ENCODE measurements around the gene DNPEP.

Gene DNPEP

GRCh38 chr2:219387306-219388120 is at the start of gene DNPEP:
Gene DNPEP, minus strand, starts transcription at chr2:219387912. Its CDS starts 118 bp downstream, at chr2:219387794.
- peak; percentile 88 for DNase-seq
- in situ Hi-C loops (cut with HindIII; ENCODE audit: low pct_ligation_motif_present, low pct_unique_long_range_greater_than_20kb, low sequenced_read_pairs) = no loop called here

GRCh38 chr2:219437141-219437540 is 49.4 kb upstream of the DNPEP start:
- no peak for DNase-seq
- in situ Hi-C loops (cut with HindIII; ENCODE audit: low pct_ligation_motif_present, low pct_unique_long_range_greater_than_20kb, low sequenced_read_pairs) = no loop called here

GRCh38 chr2:219436491-219436890 is 48.8 kb upstream of the DNPEP start:
- DNase-seq = no peak
- in situ Hi-C loops (cut with HindIII; ENCODE audit: low pct_ligation_motif_present, low pct_unique_long_range_greater_than_20kb, low sequenced_read_pairs) = no loop called here

- in situ Hi-C loops (cut with HindIII; ENCODE audit: low pct_ligation_motif_present, low pct_unique_long_range_greater_than_20kb, low sequenced_read_pairs) = no loop called here
These were observed 48.0 kb upstream of the DNPEP start for GRCh38 chr2:219435701-219436100.

GRCh38 chr2:219434718-219435525 is 47.2 kb upstream of the DNPEP start, which contains the start of gene SPEG:
Gene SPEG, plus strand, starts transcription at chr2:219434843. Its CDS starts 135 bp downstream, at chr2:219434978.
- in situ Hi-C loops (cut with HindIII; ENCODE audit: low pct_ligation_motif_present, low pct_unique_long_range_greater_than_20kb, low sequenced_read_pairs) = no loop called here
- DNase-seq = no peak

More at GRCh38 chr2:219435701-219436100, 48.0 kb upstream of the DNPEP start:
- no peak for DNase-seq

GRCh38 chr2:219434468-219434717 is 46.7 kb upstream of the DNPEP start:
- no peak for DNase-seq
- in situ Hi-C loops (cut with HindIII; ENCODE audit: low pct_ligation_motif_present, low pct_unique_long_range_greater_than_20kb, low sequenced_read_pairs) = no loop called here

GRCh38 chr2:219433666-219434467 is 46.2 kb upstream of the DNPEP start:
- in situ Hi-C loops (cut with HindIII; ENCODE audit: low pct_ligation_motif_present, low pct_unique_long_range_greater_than_20kb, low sequenced_read_pairs) = no loop called here
- peak; percentile 64 for DNase-seq

GRCh38 chr2:219430633-219431615 is 43.2 kb upstream of the DNPEP start:
- in situ Hi-C loops (cut with HindIII; ENCODE audit: low pct_ligation_motif_present, low pct_unique_long_range_greater_than_20kb, low sequenced_read_pairs) = no loop called here
- peak; percentile 23 for DNase-seq

GRCh38 chr2:219429958-219430606 is 42.4 kb upstream of the DNPEP start:
- in situ Hi-C loops (cut with HindIII; ENCODE audit: low pct_ligation_motif_present, low pct_unique_long_range_greater_than_20kb, low sequenced_read_pairs) = no loop called here
- DNase-seq = no peak

- DNase-seq = no peak
- in situ Hi-C loops (cut with HindIII; ENCODE audit: low pct_ligation_motif_present, low pct_unique_long_range_greater_than_20kb, low sequenced_read_pairs) = no loop called here
These were observed 40.8 kb upstream of the DNPEP start for GRCh38 chr2:219428469-219428868.

- in situ Hi-C loops (cut with HindIII; ENCODE audit: low pct_ligation_motif_present, low pct_unique_long_range_greater_than_20kb, low sequenced_read_pairs) = no loop called here
- no peak for DNase-seq
These were observed 38.9 kb upstream of the DNPEP start for GRCh38 chr2:219426534-219427136.

- no peak for DNase-seq
- in situ Hi-C loops (cut with HindIII; ENCODE audit: low pct_ligation_motif_present, low pct_unique_long_range_greater_than_20kb, low sequenced_read_pairs) = no loop called here
These were observed 38.3 kb upstream of the DNPEP start for GRCh38 chr2:219426068-219426443.

GRCh38 chr2:219425238-219426067 is 37.7 kb upstream of the DNPEP start:
- in situ Hi-C loops (cut with HindIII; ENCODE audit: low pct_ligation_motif_present, low pct_unique_long_range_greater_than_20kb, low sequenced_read_pairs) = no loop called here
- DNase-seq = no peak

- in situ Hi-C loops (cut with HindIII; ENCODE audit: low pct_ligation_motif_present, low pct_unique_long_range_greater_than_20kb, low sequenced_read_pairs) = no loop called here
- DNase-seq = no peak
These were observed 36.1 kb upstream of the DNPEP start for GRCh38 chr2:219423652-219424377.

- in situ Hi-C loops (cut with HindIII; ENCODE audit: low pct_ligation_motif_present, low pct_unique_long_range_greater_than_20kb, low sequenced_read_pairs) = no loop called here
- DNase-seq = no peak
These were observed 35.3 kb upstream of the DNPEP start for GRCh38 chr2:219422952-219423534.
